Right ventricle myocardium superior (tissue), 1 donor: ENCODE measurements around the gene FXN. TPM values are rescaled to one million over a fixed set of nuclear protein-coding genes. Genes with fewer than 3 reads are reported as not detected.
"Not testable (repeated sequence)": the region's sequence is repeated elsewhere in the genome, so short reads cannot be mapped to it uniquely, and the experiment has no call there.

Source experiments
- ATAC-seq: fragments of 200-7000 bp; cut with Tn5 transposase; one replicate; pipeline ENCODE4 v1.9.1; 2020; ENCODE audit warnings: mild to moderate bottlenecking; ENCODE audit not compliant: poor library complexity
- DNase-seq: peaks from one replicate; pipeline ENCODE4 v3.0.0-alpha.2; 2020
- intact Hi-C: fragments of 100-400 bp; cut with DNase I; formaldehyde crosslinking; loops from one replicate; pipeline ENCODE4 v1.11.2; 2022
- long read RNA-seq: library from polyadenylated mRNA; unstranded; transcript quantifications from one replicate; pipeline ENCODE4 v2.0.0, GENCODE V29; 2021
- total RNA-seq: library from RNA; stranded (reverse); fragmentation: NEBNext Ultra II Directional; extraction: Animal tissue kit (Norgen Biotek cat#: 25700); gene quantifications from one replicate; pipeline ENCODE4 v1.2.1, GENCODE V29; 2021
- donor health status: DM: no; HTN: yes; CAD: no; lungs with severe emphysema.

FXN gene
- 38.0 TPM for total RNA-seq
- long read RNA-seq, full-length matches to known transcripts = 38 of 45 reads
- long read RNA-seq, partial matches to known transcripts = 2 of 45 reads
- long read RNA-seq, other reads (novel, unspliced or antisense) = 5 of 45 reads

- DNase-seq (peak; percentile 90), ATAC-seq (peak; percentile 97)
- intact Hi-C loops = no loop called here
Measured at GRCh38 chr9:69035438-69036308, at the start of gene FXN. TSS of gene FXN (plus strand) at chr9:69035752. CDS start at chr9:69035783, 31 bp downstream.

- ATAC-seq, DNase-seq, intact Hi-C loops: not testable (repeated sequence)
Measured at GRCh38 chr9:68986949-68987348, 48.6 kb upstream of the FXN start.

DNA sequence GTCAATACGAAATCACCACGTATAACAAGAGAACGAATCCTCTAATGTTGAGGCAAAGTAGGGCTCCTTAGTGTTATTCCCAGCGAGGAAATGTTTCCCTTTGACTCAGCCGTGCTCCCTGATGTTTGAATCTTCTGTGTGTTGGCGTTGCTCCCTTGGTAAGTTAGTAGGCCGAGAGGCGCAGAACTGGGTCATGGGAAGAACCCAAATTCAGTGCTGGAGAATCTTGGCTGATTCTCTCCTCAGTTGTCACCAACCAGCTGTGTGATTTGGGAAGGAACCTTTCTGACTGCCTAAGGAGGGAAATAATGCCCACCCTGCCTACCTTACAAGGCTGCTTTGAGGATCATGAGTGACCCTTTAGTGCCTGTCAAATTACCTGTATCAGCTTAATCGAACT, 44.1 kb upstream of the FXN start:
- no peak for DNase-seq
- ATAC-seq = no peak
- intact Hi-C loops = loop anchor here (10.0 kb wide), 2 partner anchors 157 to 297 kb away; no protein-coding TSS in a partner anchor

GRCh38 chr9:68995776-68996175, 39.8 kb upstream of the FXN start:
- DNase-seq (no peak), ATAC-seq (no peak)
- intact Hi-C loops = loop anchor here (5.0 to 10.0 kb wide), 3 partner anchors 161 to 408 kb away; no protein-coding TSS in a partner anchor

GRCh38 chr9:68996462-68996861, 39.1 kb upstream of the FXN start:
- no peak for ATAC-seq
- no peak for DNase-seq
- intact Hi-C loops = loop anchor here (5.0 to 10.0 kb wide), 3 partner anchors 162 to 409 kb away; no protein-coding TSS in a partner anchor

- DNase-seq = no peak
- ATAC-seq = no peak
- intact Hi-C loops = loop anchor here (5.0 to 10.0 kb wide), 3 partner anchors 163 to 410 kb away; no protein-coding TSS in a partner anchor
Measured at GRCh38 chr9:68997666-68998065, 37.9 kb upstream of the FXN start.

DNA sequence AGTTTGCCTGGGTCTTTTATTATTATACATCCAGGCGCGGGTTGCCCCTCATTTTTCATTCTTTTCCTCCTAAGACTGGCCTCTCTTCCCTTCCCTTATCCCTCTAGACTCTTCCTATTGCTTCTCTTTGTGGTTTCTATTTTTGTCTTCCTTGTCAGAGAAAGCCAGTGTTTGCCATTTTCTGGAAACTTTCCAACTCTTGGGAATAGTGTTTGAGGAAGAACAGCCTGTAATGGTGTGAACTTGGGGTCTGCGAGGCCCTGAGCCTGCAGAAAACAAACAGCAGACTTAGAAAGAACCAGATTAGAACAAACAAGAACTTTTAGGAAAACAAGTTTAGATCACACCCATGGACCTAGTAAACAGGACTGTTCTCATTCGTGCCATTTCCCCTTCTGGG, 37.2 kb upstream of the FXN start:
- peak; percentile 26 for ATAC-seq
- no peak for DNase-seq
- intact Hi-C loops = loop anchor here (5.0 to 10.0 kb wide), 3 partner anchors 164 to 411 kb away; no protein-coding TSS in a partner anchor

DNA sequence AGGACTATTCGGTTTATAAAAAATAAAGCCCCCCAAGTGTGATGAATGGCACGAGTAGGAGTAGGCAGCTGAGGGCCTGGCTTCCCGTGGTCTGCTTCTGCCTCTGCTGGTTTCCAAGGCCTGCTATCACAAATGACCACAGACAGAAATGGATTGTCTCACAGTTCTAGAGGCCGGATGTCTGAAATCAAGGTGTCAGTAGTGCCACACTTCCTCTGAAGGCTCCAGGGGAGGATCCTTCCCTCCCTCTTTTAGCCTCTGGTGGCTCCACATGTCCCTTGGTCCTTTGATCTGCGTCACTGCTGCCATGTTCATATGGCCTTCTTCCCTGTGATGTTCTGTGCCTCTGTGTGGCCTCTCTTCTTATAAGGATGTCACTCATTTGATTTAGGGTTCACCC, 36.7 kb upstream of the FXN start:
- DNase-seq = no peak
- intact Hi-C loops = loop anchor here (5.0 to 10.0 kb wide), 3 partner anchors 164 to 412 kb away; no protein-coding TSS in a partner anchor
- ATAC-seq = peak; percentile 28

DNA sequence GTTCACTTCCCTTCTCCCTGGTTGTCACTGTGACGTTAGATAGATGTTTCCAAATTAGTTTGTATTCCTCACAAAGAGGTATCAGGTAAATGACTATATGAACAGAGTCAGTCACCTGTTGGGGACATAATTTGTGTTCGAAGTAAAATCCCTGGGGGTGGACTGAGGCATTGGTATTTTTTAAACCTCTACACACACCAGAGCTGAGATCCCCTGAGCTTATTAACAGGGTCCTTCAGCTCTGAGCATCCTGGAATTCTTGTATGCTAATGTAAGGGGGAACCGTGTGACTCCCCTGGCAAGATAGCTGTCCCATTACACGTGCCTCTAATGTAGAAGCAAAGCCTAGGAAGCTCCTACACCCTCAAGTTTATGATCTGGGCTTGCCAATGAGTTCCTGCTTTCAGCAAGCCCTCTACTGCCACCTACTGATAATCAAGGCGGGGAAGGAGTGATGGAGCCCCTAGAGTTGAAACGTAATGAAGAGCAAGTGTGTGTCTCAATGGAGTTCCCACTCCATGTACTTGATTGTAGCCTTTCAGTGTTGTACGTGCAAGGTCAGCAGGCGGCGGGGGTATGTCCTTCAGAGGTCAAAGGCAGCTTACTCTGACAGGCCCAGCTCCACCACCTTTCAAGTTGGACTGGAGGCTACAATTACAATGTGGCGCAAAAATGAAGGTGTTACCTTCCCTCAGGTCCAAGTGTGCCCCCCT, 36.0 kb upstream of the FXN start:
- peak; percentile 50 for DNase-seq
- peak; percentile 90 for ATAC-seq
- intact Hi-C loops = loop anchor here (5.0 to 10.0 kb wide), 3 partner anchors 165 to 412 kb away; no protein-coding TSS in a partner anchor

- DNase-seq (no peak), ATAC-seq (no peak)
- intact Hi-C loops = no loop called here
Measured at GRCh38 chr9:69001921-69002320, 33.6 kb upstream of the FXN start.

GRCh38 chr9:69003051-69003450, 32.5 kb upstream of the FXN start:
- intact Hi-C loops = no loop called here
- no peak for DNase-seq
- ATAC-seq = no peak

- DNase-seq (no peak), ATAC-seq (no peak)
- intact Hi-C loops = no loop called here
Measured at GRCh38 chr9:69004836-69005235, 30.7 kb upstream of the FXN start.

GRCh38 chr9:69009708-69010107, 25.8 kb upstream of the FXN start:
- ATAC-seq (no peak), DNase-seq (no peak)
- intact Hi-C loops = no loop called here

DNA sequence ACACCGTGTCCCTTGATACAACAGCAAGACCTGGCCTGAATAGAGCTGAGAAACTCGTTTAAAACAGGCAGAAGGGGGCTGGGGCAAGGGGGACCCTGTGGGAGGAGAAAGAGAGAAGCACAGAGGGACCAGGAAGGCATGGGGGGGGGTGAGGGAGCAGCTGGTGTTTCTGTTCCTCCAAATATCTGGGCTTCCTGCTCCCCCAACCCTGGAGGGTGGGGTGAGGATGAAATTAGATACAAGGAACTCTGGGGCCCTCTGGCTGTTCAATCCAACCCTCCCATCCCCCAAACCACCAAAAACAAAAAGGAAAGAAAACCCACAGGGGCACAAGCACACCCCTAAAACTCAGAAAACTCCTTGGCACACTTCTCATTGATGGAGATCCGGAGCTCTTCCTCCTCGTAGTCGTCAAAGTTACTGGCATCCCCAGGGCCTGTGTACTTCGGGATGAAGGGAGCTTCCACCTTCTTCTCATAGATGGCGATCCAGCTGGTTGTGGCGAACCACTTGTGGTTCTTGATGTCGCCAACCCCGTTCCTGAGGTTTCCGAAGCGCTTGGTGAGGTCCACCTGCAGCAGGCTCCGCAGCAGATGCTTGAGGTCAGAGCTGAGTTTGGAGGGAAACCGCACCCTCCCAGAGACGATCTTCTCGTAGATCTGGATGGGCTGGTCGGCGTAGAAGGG, 22.7 kb upstream of the FXN start:
- DNase-seq (no peak), ATAC-seq (no peak)
- intact Hi-C loops = no loop called here

- intact Hi-C loops = no loop called here
- no peak for ATAC-seq
Measured at GRCh38 chr9:69013382-69013727, 22.2 kb upstream of the FXN start.

GRCh38 chr9:69014013-69014412, 21.5 kb upstream of the FXN start, which contains the start of gene PRKACG:
TSS of gene PRKACG (minus strand) at chr9:69014113. CDS start at chr9:69014092, 21 bp downstream.
- intact Hi-C loops = no loop called here
- ATAC-seq = no peak
- DNase-seq = no peak

More at GRCh38 chr9:69013382-69013727, 22.2 kb upstream of the FXN start:
- no peak for DNase-seq

DNA sequence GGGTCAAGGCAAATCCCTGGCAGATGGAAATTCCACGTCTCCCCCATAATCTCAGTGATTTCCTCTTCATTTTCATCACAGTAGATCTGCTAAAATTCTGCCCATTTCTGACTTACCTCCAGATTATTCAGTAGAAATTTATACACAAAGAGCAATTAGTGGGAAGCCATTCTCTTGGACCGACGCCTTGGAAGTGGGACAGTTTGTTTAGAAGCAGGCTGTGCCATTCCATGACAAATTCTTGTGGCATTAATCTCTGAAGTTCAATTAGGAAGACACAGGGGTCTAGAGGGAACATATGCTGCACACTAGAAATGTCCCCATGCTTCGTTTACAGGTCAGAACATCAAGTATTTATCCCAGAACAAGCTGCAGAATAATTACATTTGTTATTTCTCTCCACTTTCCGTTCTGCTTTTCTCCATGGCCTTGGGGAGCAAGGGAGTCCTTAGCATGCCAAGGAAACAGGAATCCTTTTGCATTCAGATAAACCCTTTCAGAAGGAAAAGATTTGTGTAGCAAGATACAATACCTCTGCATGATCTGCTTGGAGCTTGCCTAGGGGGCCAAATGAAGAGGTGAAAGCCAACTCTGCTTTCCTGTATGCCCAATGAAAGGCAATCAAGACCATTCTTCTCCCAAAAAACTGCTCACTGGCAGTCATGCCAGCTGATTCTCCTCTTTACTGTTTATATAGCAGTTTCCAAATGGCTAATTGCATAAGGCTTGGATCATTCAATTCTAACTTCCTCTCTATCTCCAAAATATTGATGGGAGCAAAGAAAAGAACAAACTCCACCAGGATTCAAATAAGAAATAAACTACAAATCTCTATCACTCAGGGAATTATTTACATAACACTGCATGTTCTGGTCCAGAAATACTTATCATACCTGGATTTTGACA, 19.1 kb upstream of the FXN start:
- ATAC-seq (no peak), DNase-seq (no peak)
- intact Hi-C loops = no loop called here

DNA sequence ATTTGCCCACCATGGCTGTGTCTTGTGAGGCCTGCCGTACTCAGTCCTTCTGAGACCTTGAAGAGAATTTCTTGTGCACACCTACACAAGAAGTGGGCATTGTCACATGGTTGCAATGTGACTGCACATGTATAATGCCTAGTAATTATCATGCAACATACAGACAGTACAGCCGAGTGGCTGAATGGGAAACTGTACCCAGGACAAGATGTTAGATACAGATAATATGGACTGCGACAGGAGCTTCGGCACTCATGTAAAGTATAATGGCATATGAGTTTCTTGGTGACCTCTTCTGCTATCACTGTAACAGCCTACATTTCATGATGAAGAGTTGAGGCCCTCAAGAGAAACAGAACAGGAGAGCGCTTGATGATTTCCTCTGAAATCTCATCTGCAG, 16.8 kb upstream of the FXN start:
- ATAC-seq = no peak
- DNase-seq = no peak

More for the DNA sequence above, 16.8 kb upstream of the FXN start:
- intact Hi-C loops = no loop called here
